KOPT-K1 (cell line): Measurements from ENCODE around the gene SPAG9.

Experiments used
- H3K27ac ChIP-seq: fragments of 200-600 bp; sonication (generic); 2 replicates; pipeline ENCODE4 v1.5.1; 2016; ENCODE audit warnings: antibody characterized with exemption, mild to moderate bottlenecking, low read depth, low read length; ENCODE audit not compliant: poor library complexity, severe bottlenecking
- H3K36me3 ChIP-seq: fragments of 200-600 bp; sonication (generic); 2 replicates; pipeline ENCODE4 v1.5.1; 2017; ENCODE audit warnings: antibody characterized with exemption, mild to moderate bottlenecking, low read length, moderate library complexity; ENCODE audit not compliant: insufficient read depth
- H3K9me3 ChIP-seq: fragments of 200-600 bp; sonication (generic); 2 replicates; pipeline ENCODE4 v1.5.1; 2017; ENCODE audit warnings: antibody characterized with exemption, low read length, mild to moderate bottlenecking; ENCODE audit not compliant: insufficient read depth, poor library complexity, severe bottlenecking

SPAG9 gene

GRCh38 chr17:51013322-51013721 lies 107.3 kb downstream of the SPAG9 start:
- H3K36me3 ChIP-seq = peaks cover 51% of the 10 kb centered on the region
- H3K9me3 ChIP-seq = no peaks in the 10 kb centered on the region
- H3K27ac ChIP-seq = no peak overlapping the region

DNA sequence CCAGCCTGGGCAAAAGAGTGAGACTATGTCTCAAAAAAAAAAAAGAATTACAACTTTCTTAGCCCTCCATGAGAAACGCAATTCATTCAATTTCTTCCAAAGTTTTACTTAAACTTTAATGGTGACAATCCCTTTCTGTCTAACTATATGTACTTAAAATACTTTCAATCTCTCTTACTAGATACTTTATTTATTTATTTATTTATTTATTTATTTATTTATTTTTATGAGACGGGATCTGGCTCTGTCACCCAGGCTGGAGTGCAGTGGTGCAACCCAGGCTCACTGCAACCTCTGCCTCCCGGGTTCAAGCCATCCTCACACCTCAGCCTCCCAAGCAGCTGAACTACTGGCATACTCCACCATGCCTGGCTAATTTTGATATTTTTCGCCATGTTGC lies 108.1 kb downstream of the SPAG9 start:
- no peak overlapping the region for H3K27ac ChIP-seq
- H3K9me3 ChIP-seq = no peaks in the 10 kb centered on the region
- H3K36me3 ChIP-seq = peaks cover 48% of the 10 kb centered on the region

- Histone ChIP-seq H3K9me3 (no peaks in the 10 kb centered on the region), H3K27ac (no peak overlapping the region), H3K36me3 (peaks cover 47% of the 10 kb centered on the region)
Observed at GRCh38 chr17:51010173-51010675, 110.4 kb downstream of the SPAG9 start.

GRCh38 chr17:51006601-51007000 lies 114.1 kb downstream of the SPAG9 start:
- peaks cover 56% of the 10 kb centered on the region for H3K36me3 ChIP-seq
- no peak overlapping the region for H3K27ac ChIP-seq
- no peaks in the 10 kb centered on the region for H3K9me3 ChIP-seq

GRCh38 chr17:51005768-51006167 lies 114.9 kb downstream of the SPAG9 start:
- Histone ChIP-seq H3K27ac (no peak overlapping the region), H3K9me3 (no peaks in the 10 kb centered on the region), H3K36me3 (peaks cover 64% of the 10 kb centered on the region)

GRCh38 chr17:51004249-51004648 lies 116.4 kb downstream of the SPAG9 start:
- H3K27ac ChIP-seq = no peak overlapping the region
- H3K36me3 ChIP-seq = peaks cover 77% of the 10 kb centered on the region
- no peaks in the 10 kb centered on the region for H3K9me3 ChIP-seq

DNA sequence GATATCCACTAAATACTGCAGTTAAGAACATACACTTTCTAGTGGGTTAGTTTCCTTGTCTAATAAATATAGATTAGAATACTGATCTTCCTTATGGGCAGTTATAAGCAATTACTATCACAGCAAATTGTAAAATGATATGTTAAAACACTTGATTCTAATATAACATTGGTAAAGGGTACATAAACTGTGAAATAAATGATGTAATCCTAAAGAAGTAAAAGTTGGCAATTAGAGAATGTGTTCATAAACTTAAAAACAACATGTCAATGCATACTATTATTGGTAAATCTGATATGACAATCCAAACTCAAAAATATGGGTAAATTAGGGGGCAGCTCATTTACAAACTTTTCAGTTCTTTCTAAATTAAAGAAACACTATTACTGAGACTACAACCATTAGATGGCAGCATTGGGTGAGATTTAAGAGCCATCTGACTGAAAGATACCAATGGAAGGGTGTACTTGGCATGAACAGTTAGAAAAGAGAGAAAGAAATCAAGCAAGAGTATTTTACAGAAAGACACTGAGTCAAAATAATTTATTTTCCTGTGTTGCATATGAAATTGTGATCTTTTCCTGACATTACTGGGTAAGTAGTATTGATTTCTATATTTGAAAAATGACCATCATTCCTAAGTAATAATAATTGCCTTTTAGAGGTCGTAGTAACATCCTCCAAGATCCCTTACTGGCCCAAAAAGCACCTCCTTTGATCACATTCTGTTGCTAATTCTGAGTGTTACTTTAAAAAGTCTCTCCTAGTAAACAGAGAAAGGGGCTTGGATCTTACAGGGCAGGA lies 119.6 kb downstream of the SPAG9 start:
- peaks cover 93% of the 10 kb centered on the region for H3K36me3 ChIP-seq
- no peak overlapping the region for H3K27ac ChIP-seq
- no peaks in the 10 kb centered on the region for H3K9me3 ChIP-seq

DNA sequence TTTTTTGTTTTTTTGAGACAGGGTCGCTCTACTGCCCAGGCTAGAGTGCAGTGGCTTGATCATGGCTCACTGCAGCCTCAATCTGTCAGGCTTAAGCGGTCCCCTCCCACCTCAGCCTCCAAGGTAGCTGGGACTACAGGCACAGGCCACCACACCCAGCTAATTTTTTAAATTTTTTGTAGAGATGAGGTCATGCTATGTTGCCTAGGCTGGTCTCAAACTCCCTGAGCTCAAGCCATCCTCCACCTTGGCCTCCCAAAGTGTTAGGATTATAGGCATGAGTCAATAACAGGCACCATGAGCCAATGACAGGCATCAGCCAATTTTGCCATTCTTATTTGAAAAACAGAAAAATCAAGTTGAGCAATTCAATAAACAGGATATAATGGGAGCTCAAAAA lies 125.0 kb downstream of the SPAG9 start:
- H3K27ac ChIP-seq = no peak overlapping the region
- peaks cover 96% of the 10 kb centered on the region for H3K36me3 ChIP-seq

DNA sequence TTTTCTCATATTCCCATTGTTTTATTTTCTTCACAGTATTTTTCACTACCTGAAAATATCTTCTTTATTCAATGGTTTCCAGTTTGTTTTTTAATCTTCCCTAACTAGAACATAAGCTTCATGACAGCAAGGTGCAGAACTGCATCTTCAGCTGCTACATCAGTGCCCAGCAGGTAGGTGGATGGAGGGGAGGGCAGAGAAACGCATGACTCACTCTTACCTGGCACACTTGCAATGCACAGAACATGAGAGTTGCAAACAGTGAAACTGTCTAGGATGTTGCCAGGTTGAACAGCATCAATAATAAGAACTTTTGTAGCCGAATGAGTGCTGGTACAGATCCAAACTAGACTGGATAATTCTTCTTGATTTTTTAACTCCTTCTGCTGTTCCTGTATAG lies 127.1 kb downstream of the SPAG9 start:
- no peak overlapping the region for H3K27ac ChIP-seq
- H3K36me3 ChIP-seq = peaks cover 97% of the 10 kb centered on the region
- no peaks in the 10 kb centered on the region for H3K9me3 ChIP-seq

More for the DNA sequence above, 125.0 kb downstream of the SPAG9 start:
- no peaks in the 10 kb centered on the region for H3K9me3 ChIP-seq

GRCh38 chr17:50989149-50989548 lies 131.5 kb downstream of the SPAG9 start:
- no peak overlapping the region for H3K27ac ChIP-seq
- H3K9me3 ChIP-seq = no peaks in the 10 kb centered on the region
- H3K36me3 ChIP-seq = peaks cover 88% of the 10 kb centered on the region

DNA sequence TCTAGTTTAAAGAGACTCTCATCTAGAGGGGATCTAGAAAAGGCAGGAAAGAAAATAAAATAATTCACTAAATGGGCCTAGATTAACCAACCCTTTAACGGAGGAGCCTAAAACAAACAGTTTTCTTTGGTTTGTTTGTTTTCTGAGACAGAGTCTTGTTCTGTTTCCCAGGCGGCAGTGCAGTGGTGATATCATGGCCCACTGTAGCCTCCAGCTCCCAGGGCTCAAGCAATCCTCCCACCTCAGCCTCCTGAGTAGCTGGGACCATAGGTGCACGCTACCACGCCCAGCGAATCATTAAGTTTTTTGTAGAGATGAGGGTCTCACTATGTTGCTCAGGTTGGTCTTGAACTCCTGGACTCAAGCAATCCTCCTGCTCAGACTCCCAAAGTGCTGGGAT lies 132.2 kb downstream of the SPAG9 start:
- H3K9me3 ChIP-seq = no peaks in the 10 kb centered on the region
- peaks cover 86% of the 10 kb centered on the region for H3K36me3 ChIP-seq
- no peak overlapping the region for H3K27ac ChIP-seq

- Histone ChIP-seq H3K27ac (no peak overlapping the region), H3K36me3 (peaks cover 82% of the 10 kb centered on the region)
Observed at GRCh38 chr17:50986989-50987660, 133.5 kb downstream of the SPAG9 start.

DNA sequence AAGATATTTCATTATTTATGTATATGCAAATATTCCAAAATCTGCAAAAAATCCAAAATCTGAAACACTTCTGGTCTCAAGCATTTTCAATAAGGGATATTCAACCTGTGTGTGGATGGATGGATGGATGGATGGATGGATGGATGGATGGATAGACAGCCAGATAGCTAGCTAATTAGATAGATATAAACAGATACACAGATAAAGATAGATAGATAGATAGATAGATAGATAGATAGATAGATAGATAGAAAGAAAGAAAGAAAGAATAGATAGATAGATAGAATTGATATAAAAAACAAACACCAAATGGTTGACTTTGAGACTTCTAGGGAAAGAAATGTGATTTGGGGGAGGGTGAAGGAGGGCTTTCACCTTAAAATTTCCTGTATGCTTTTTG lies 139.4 kb downstream of the SPAG9 start:
- Histone ChIP-seq H3K36me3 (peaks cover 85% of the 10 kb centered on the region), H3K9me3 (no peaks in the 10 kb centered on the region), H3K27ac (no peak overlapping the region)

More at GRCh38 chr17:50986989-50987660, 133.5 kb downstream of the SPAG9 start:
- no peaks in the 10 kb centered on the region for H3K9me3 ChIP-seq

- no peaks in the 10 kb centered on the region for H3K9me3 ChIP-seq
- H3K36me3 ChIP-seq = peaks cover 82% of the 10 kb centered on the region
- no peak overlapping the region for H3K27ac ChIP-seq
Observed at GRCh38 chr17:50979524-50979927, 141.1 kb downstream of the SPAG9 start.

GRCh38 chr17:50977487-50978159 lies 143.0 kb downstream of the SPAG9 start:
- Histone ChIP-seq H3K27ac (peak overlapping the region; percentile 28), H3K36me3 (peaks cover 79% of the 10 kb centered on the region), H3K9me3 (no peaks in the 10 kb centered on the region)
